HFF-Myc (cell line): ENCODE data around the gene ADPRM.

ENCODE experiments used
- DNase-seq: peaks from one replicate; pipeline ENCODE4 v3.0.0-alpha.2; 2011; ENCODE audit warnings: low read depth; ENCODE audit errors: extremely low read depth
- H3K4me3 ChIP-seq: replicated peaks from 2 replicates; pipeline ENCODE4 v1.5.1; 2011; ENCODE audit warnings: low read depth, mild to moderate bottlenecking, control low read depth, low read length
- TF ChIP-seq, protein P1 (sequence below): IDR thresholded peaks from 2 replicates; pipeline ENCODE4 v1.5.1; 2012; ENCODE audit warnings: mild to moderate bottlenecking, low read depth, low read length, control low read depth; ENCODE audit errors: missing control alignments

ADPRM gene

DNA sequence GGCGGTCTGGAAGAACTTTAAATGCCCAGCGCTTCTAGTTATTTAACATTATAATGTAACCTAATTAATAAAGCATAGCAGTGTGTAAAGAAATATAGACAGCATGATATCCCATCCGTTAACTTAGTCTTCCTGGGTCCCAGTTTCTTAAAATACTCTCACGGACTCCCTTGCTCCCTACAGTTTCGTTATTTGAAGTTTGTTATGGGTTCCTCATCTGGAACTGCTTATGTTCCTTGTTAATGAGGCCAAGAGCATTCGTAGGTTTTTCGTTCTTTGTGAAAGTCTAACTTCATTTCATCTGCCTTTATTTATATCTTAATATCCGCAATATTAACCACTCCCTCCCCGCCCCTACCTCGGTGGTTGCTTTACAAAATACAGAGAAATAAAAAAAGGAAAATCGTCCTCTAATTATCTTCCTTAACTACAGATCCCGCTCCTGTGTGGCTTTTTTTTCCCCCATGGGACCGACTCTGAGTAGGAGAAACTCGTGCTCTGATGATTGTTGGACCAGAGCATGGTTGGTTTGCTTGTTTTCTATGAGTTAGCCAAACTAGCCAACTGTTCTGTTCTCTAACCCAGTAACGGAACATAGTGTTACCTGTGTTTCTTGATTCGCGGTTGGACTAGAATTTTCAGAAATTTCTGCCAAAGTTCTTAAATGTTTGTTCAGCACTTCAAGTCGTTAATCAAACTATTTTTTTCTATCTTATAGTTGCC is 863 bp downstream of the ADPRM start:
- TF ChIP-seq, protein P1, sequence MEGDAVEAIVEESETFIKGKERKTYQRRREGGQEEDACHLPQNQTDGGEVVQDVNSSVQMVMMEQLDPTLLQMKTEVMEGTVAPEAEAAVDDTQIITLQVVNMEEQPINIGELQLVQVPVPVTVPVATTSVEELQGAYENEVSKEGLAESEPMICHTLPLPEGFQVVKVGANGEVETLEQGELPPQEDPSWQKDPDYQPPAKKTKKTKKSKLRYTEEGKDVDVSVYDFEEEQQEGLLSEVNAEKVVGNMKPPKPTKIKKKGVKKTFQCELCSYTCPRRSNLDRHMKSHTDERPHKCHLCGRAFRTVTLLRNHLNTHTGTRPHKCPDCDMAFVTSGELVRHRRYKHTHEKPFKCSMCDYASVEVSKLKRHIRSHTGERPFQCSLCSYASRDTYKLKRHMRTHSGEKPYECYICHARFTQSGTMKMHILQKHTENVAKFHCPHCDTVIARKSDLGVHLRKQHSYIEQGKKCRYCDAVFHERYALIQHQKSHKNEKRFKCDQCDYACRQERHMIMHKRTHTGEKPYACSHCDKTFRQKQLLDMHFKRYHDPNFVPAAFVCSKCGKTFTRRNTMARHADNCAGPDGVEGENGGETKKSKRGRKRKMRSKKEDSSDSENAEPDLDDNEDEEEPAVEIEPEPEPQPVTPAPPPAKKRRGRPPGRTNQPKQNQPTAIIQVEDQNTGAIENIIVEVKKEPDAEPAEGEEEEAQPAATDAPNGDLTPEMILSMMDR, result no peak
- DNase-seq, result no peak
- H3K4me3 ChIP-seq, result peak overlapping the region; percentile 80

DNA sequence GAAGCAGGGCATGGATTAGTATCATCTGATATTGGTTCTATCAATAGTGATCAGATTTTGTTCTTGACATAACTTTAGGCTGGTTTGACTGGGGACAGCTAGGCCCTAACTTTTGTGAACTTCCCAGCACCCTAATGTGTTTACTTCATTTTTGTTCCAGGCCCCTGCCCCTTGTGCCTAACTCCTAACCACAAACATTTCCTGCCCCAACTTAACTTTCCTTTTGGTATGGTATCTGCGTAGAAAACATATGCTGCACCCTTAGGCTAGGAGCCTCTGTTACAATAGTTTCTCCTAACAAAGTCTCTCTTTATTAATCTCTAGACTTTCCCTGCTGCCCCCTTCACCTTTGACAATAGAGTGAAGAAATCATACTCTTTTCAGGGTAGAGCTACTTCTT is 2.5 kb downstream of the ADPRM start:
- TF ChIP-seq, protein P1, result no peak
- DNase-seq, result no peak
- no peak overlapping the region for H3K4me3 ChIP-seq

DNA sequence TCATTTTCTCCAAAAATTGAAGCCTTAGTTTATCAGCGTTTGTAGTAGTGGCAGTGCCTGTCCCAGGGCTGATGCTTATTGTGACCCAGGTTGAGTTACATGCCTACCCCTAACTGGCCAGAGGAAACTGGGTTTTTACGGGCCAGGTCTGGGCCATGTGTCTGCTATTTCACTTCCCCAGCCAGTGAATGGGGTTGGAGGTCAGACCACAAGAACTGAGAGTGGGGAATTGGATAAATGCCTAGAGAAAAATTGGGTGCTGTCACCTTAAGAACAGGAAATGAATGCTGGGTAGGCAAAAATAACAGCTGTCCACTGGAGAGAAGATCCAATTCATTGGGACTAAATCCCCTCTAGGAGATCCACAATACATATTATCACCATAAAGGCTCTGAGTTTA is 5.2 kb downstream of the ADPRM start:
- DNase-seq, result peak; percentile 66
- H3K4me3 ChIP-seq, result no peak overlapping the region
- TF ChIP-seq, protein P1, result no peak

DNA sequence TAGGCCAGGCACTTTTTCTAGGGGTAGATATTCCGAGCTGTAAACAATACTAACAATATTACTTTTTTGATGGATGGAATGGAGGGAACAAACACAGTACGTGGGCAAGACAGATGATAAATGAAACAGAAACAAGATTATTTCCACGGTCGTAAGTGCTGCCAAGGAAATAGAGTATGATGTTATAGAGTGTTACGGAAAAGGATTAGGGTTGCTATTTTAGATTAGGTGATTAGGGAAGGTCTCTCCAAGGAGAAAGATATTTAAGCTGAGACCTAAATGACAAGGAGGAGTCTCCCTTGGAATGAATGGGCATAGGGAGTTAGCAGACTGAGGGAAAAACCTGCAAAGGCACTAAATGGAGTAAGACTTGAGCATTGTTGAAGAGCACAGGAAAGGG is 8.3 kb downstream of the ADPRM start:
- H3K4me3 ChIP-seq, result no peak overlapping the region
- no peak for DNase-seq
- TF ChIP-seq, protein P1, result no peak

DNA sequence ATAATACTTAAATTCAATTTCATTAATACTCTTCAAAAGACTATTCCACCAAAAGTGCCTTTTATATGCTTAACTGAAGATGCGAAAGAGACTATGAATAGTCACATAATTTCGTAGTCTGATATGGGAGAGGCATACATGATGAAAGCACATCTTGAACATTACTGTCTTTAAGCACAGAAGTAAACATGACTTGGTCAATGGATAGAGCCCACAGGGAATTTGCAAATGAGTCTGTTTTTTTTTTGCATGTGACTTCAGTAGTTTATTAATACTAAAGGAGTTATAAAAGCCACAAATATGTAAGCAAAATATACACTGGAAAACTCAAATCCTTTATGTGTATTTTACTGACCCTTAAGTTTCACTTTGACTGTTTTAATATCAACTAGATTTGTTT is 15.9 kb downstream of the ADPRM start:
- H3K4me3 ChIP-seq, result no peak overlapping the region
- DNase-seq, result no peak
- TF ChIP-seq, protein P1, result no peak

DNA sequence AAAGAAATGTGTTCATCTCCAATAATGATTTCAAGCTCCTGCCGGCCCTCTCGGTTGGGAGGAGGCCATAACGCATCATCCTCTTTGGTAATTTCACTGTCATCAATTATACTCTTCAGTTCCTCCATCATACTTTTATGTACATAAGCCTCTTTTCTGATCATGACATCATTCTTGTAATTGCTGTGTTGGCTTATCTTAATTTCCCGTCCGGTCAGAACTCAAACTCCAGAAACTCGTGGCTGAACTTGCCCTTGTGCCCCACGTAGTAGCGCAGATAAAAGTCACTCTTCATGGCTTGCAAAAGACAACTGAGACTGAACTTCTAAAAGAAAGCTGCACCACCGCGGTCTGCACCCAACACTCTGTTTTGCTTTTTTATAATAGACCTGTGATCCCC is 18.8 kb downstream of the ADPRM start:
- H3K4me3 ChIP-seq, result no peak overlapping the region
- TF ChIP-seq, protein P1, result no peak
- DNase-seq, result no peak

DNA sequence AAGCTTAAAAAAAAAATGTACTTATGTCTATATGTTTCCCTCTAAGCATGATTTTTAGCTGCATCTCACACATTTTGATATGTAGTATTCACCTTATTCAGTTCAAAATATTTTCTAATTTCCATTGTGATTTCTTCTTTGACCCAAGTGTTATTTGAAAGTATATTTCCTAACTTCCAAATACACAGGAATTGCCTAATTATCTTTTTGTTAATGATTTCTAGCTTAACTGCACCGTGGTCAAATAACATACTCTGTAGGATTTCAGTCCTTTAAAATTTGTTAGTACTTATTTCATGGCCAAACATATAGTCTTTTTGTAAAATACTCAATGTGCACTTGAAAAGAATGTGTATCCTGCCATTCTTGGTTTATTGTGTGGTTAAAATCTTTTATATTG is 21.2 kb downstream of the ADPRM start:
- no peak for DNase-seq
- H3K4me3 ChIP-seq, result no peak overlapping the region
- TF ChIP-seq, protein P1, result no peak
